ENCODE measurements around the gene TPM3. TPM values are rescaled to one million over a fixed set of nuclear protein-coding genes. Genes with fewer than 3 reads are reported as not detected.

TPM3 gene
- total and polyA plus RNA-seq, 12 donors: 75.2 to 345 (median 114) TPM

DNA sequence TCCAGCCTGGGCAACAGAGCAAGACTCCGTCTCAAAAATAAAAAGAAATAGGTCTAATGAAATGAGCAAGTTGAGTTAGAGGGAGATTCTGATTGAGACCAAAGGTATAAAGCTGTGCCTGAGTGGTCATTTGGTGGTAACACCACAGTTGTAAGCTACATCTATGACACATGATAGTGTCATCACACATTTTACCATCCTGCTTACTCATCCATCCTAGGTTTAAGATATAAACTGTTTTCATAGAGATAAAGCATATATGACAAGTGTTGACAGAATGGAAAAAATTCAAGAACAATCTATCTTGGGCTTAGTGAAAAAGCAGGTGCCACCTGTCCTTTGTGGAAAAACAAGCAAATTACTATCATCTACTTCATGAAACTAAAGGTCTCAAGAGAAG lies 21.4 kb upstream of the TPM3 start:
- no peaks in the 10 kb centered on the region for H3K27me3 ChIP-seq
- DNase-seq (no peak), ATAC-seq (no peak)
- no peaks in the 10 kb centered on the region for H3K9me3 ChIP-seq
- intact Hi-C loops (cut with DNase I): loop anchor here in 1 of 10 donors (10.0 kb wide), 1 partner anchor 122 kb away; no protein-coding TSS in a partner anchor
- peak overlapping the region in 1 of 10 donors; percentile 51 for H3K27ac ChIP-seq
- 98 to 100% methylated on average over 1 of the region's 1 CpG for WGBS, 2 donors
- peaks cover 3 to 99% (median 57%) of the 10 kb centered on the region in 9 donors for H3K36me3 ChIP-seq
- peaks cover 3 to 21% (median 15%) of the 10 kb centered on the region in 9 donors for H3K4me1 ChIP-seq
- TF ChIP-seq, protein P1, sequence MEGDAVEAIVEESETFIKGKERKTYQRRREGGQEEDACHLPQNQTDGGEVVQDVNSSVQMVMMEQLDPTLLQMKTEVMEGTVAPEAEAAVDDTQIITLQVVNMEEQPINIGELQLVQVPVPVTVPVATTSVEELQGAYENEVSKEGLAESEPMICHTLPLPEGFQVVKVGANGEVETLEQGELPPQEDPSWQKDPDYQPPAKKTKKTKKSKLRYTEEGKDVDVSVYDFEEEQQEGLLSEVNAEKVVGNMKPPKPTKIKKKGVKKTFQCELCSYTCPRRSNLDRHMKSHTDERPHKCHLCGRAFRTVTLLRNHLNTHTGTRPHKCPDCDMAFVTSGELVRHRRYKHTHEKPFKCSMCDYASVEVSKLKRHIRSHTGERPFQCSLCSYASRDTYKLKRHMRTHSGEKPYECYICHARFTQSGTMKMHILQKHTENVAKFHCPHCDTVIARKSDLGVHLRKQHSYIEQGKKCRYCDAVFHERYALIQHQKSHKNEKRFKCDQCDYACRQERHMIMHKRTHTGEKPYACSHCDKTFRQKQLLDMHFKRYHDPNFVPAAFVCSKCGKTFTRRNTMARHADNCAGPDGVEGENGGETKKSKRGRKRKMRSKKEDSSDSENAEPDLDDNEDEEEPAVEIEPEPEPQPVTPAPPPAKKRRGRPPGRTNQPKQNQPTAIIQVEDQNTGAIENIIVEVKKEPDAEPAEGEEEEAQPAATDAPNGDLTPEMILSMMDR (IDR thresholded peaks at IDR 0.05): no peak
- no peak overlapping the region for H3K4me3 ChIP-seq

DNA sequence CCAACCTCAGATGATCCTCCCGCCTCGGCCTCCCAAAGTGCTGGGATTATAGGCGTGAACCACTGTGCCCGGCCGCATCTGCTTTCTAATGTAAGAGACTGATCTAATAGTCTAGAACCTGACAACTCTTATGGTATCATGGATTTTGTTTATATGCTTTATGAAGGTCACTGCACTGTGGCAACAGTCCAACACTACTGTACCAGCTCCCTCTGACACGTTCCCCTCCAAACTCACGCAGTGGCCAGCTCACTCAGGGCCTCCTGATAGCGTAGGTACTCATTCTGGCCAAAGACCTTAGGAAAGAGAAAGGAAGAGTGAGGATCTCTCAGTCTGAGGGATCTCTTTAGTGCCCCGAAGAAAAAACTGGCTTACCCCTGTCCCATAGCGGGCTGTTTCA lies 20.2 kb upstream of the TPM3 start:
- DNase-seq: peak; percentile 33 to 51
- Histone ChIP-seq H3K4me3 (no peak overlapping the region), H3K27ac (peak overlapping the region in 6 of 10 donors; percentile 24 to 52 (median 48)), H3K9me3 (no peaks in the 10 kb centered on the region), H3K36me3 (peaks cover 3 to 99% (median 65%) of the 10 kb centered on the region in 9 donors), H3K27me3 (no peaks in the 10 kb centered on the region), H3K4me1 (peaks cover 0 to 10% (median 4%) of the 10 kb centered on the region in 9 donors)
- peak; percentile 71 to 94 (median 84) for ATAC-seq
- TF ChIP-seq, protein P1 (IDR thresholded peaks at IDR 0.05): no peak
- intact Hi-C loops (cut with DNase I): loop anchor here in 1 of 10 donors (10.0 kb wide), 1 partner anchor 123 kb away; no protein-coding TSS in a partner anchor
- WGBS, 2 donors: 77 to 78% methylated on average over 10 of the region's 10 CpGs

DNA sequence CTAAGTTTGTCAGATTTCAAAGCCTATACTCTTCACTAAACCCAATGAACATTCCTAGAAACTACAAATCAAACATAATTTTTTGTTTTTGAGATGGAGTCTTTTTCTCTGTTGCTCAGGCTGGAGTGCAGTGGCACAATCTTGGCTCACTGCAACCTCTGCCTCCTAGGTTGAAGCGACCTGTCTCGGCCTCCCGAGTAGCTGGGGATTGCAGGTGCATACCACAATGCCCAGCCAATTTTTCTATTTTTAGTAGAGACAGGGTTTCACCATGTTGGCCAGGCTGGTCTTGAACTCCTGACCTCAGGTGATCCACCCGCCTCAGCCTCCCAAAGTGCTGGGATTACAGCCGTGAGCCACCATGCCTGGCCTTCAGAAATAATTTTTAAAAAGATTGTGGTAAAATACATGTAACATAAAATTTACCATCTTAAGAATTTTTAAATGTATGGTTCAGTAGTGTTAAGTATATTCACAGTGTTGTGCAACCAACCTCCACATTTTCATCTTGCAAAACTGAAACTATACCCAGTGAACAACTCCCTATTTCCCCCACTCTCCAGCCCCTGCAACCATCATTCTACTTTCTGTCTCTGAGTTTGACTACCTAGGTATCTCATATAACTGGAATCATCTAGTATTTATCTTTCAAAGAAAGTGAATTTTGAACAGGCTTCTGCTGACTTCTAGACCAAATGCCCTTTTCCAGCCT lies 16.9 kb upstream of the TPM3 start:
- H3K4me1 ChIP-seq: peaks cover 0 to 10% (median 4%) of the 10 kb centered on the region in 9 donors
- ATAC-seq: no peak
- no peak overlapping the region for H3K4me3 ChIP-seq
- TF ChIP-seq, protein P1 (IDR thresholded peaks at IDR 0.05): no peak
- H3K27me3 ChIP-seq: no peaks in the 10 kb centered on the region
- intact Hi-C loops (cut with DNase I): loop anchor here in 2 of 10 donors (10.0 kb wide), 1 partner anchor 56 kb away; no protein-coding TSS in a partner anchor
- H3K9me3 ChIP-seq: no peaks in the 10 kb centered on the region
- H3K36me3 ChIP-seq: peaks cover 3 to 96% (median 81%) of the 10 kb centered on the region in 9 donors
- no peak for DNase-seq
- H3K27ac ChIP-seq: no peak overlapping the region
- WGBS, 2 donors: 65 to 80% methylated on average over 5 of the region's 5 CpGs

DNA sequence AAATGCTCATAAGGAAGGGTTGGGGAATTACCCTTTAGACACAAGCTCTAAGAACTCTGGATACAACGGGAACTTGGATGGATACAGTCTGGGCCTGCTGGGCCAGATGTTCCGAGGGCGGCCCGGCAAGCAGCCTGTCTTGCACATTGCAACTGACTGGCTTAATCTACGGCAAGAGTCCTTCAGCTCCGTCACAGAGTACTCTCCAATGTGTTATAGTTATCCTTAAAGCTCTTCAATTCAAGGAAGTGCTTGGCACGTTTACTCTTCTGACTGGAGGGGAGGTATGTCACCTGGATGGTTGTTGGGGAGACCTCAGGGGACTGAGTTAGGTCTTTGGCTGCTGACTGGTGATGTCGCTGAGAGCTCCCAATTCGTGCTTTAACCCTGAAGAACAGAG lies 15.4 kb upstream of the TPM3 start:
- ATAC-seq (no peak), DNase-seq (no peak)
- 82 to 85% methylated on average over 9 of the region's 9 CpGs for WGBS, 2 donors
- H3K4me1 ChIP-seq: peaks cover 0 to 5% (median 0%) of the 10 kb centered on the region in 9 donors
- intact Hi-C loops (cut with DNase I): loop anchor here in 2 of 10 donors (10.0 kb wide), 1 partner anchor 58 kb away; no protein-coding TSS in a partner anchor
- no peak overlapping the region for H3K4me3 ChIP-seq
- no peak overlapping the region for H3K27ac ChIP-seq
- TF ChIP-seq, protein P1 (IDR thresholded peaks at IDR 0.05): no peak
- no peaks in the 10 kb centered on the region for H3K27me3 ChIP-seq
- H3K36me3 ChIP-seq: peaks cover 3 to 80% (median 65%) of the 10 kb centered on the region in 9 donors
- no peaks in the 10 kb centered on the region for H3K9me3 ChIP-seq

Data from heart right ventricle (tissue), 16 donors.